Skeletal muscle tissue (tissue), 4 donors: ENCODE measurements around the gene ASCL5. TPM values are rescaled to one million over a fixed set of nuclear protein-coding genes. Genes with fewer than 3 reads are reported as not detected.

Source experiments
- H3K27ac ChIP-seq: one replicate; pipeline ENCODE4 v1.7.0; 2013; ENCODE audit warnings: mild to moderate bottlenecking, low read depth, low read length, inconsistent platforms
- H3K27me3 ChIP-seq, 3 donors: one replicate each; pipeline ENCODE4 v1.7.0; 2013; ENCODE audit warnings: low read length in 3 of 3; ENCODE audit not compliant: control insufficient read depth in 3 of 3, insufficient read depth in 3 of 3
- H3K36me3 ChIP-seq, 3 donors: one replicate each; pipeline ENCODE4 v1.7.0; 2013; ENCODE audit warnings: low read length in 3 of 3; ENCODE audit not compliant: control insufficient read depth in 3 of 3, insufficient read depth in 3 of 3
- H3K4me1 ChIP-seq, 3 donors: one replicate each; pipeline ENCODE4 v1.7.0; 2013; ENCODE audit warnings: low read length in 3 of 3, mild to moderate bottlenecking in 3 of 3; ENCODE audit not compliant: control insufficient read depth in 3 of 3, insufficient read depth in 3 of 3
- H3K4me3 ChIP-seq, 3 donors: one replicate each; pipeline ENCODE4 v1.7.0; 2013; ENCODE audit warnings: low read length in 3 of 3
- H3K9ac ChIP-seq, 3 donors: one replicate each; pipeline ENCODE4 v1.7.0; 2013; ENCODE audit warnings: low read length in 3 of 3, mild to moderate bottlenecking in 3 of 3, moderate library complexity in 2 of 3, low read depth in 1 of 3
- H3K9me3 ChIP-seq, 3 donors: one replicate each; pipeline ENCODE4 v1.7.0; 2013; ENCODE audit warnings: low read length in 3 of 3; ENCODE audit not compliant: control insufficient read depth in 3 of 3
- total RNA-seq: library from RNA; depleted of rRNA; stranded (reverse); fragments of >200 nt; gene quantifications from one replicate; pipeline ENCODE4 v1.2.3, GENCODE V29; 2014
- donor health status: Osteomylitis.

Gene ASCL5
- total RNA-seq, 1 donor from 2014 or later = not detected

DNA sequence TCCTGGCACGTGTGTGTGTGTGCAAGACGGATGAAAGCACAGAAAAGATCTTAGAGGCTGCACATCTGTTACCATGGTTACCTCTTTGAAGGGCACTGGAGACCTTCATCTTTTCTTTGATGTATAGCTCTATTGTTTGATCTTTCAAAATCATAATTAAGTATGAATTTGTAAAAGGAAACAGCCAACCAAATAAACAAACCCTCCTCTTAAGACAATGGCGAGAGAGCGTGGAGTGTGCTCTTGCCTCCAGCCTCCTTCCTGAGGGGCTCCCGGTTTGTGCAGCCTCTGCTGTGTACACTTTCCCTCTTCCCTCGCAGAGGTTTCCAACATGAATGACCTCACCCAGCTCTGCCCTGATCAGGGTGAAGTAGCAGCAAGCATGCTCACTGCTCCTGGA is 42.7 kb downstream of the ASCL5 start:
- no peak overlapping the region for H3K27ac ChIP-seq
- no peak overlapping the region for H3K4me3 ChIP-seq

GRCh38 chr1:201083741-201084140 is 43.2 kb downstream of the ASCL5 start:
- Histone ChIP-seq H3K4me1 (peaks cover under 1 to 12% (median 1%) of the 10 kb centered on the region in 3 donors), H3K4me3 (no peak overlapping the region), H3K27ac (no peak overlapping the region), H3K9ac (no peak overlapping the region), H3K9me3 (no peaks in the 10 kb centered on the region), H3K27me3 (no peaks in the 10 kb centered on the region), H3K36me3 (peaks cover 73 to 81% (median 76%) of the 10 kb centered on the region in 3 donors)

More for the DNA sequence above, 42.7 kb downstream of the ASCL5 start:
- Histone ChIP-seq H3K27me3 (no peaks in the 10 kb centered on the region), H3K9me3 (no peaks in the 10 kb centered on the region), H3K36me3 (peaks cover 75 to 83% (median 78%) of the 10 kb centered on the region in 3 donors), H3K9ac (no peak overlapping the region), H3K4me1 (peaks cover 6 to 17% (median 7%) of the 10 kb centered on the region in 3 donors)

DNA sequence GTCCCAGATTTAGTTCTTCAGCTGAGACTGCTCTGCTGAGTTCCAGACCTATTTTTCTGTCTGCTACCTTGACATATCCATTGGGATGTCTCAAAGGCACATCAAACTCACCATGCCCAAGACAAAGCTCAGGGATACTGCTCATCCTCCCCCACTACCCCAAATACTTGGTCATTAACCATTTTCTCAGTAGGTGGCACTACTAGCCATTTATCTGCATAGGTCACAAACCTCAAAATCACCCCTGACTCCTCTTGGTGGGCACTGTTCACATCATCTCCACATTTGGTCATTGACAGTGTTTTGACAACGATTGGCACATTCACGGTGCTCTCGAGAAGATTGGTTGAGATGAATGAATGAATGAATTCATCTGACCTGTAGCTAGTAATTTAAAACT is 46.8 kb downstream of the ASCL5 start:
- Histone ChIP-seq H3K27ac (no peak overlapping the region), H3K4me3 (no peak overlapping the region), H3K4me1 (no peaks in the 10 kb centered on the region), H3K9ac (no peak overlapping the region), H3K9me3 (no peaks in the 10 kb centered on the region), H3K27me3 (no peaks in the 10 kb centered on the region), H3K36me3 (peaks cover 73 to 82% (median 76%) of the 10 kb centered on the region in 3 donors)

DNA sequence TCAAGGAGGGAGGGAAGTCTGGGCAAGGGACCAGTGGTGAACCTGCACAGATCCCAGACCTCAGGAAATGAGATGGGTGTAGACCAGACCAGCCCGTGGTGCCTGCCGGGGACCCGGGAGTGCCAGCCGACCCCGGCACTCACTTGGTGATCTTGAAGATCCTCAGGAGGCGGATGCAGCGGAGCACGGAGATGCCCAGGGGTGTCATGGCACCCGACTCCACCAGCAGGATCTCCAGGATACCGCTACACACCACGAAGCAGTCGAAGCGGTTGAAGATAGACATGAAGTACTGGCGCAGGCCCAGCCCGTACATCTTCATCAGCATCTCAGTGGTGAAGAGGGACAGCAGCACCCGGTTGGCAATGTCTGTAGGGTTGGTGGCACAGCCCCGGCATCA is 49.2 kb downstream of the ASCL5 start:
- no peaks in the 10 kb centered on the region for H3K27me3 ChIP-seq
- no peak overlapping the region for H3K27ac ChIP-seq
- H3K9ac ChIP-seq = no peak overlapping the region
- no peak overlapping the region for H3K4me3 ChIP-seq
- peaks cover 0 to 2% (median 0%) of the 10 kb centered on the region in 3 donors for H3K4me1 ChIP-seq
- no peaks in the 10 kb centered on the region for H3K9me3 ChIP-seq
- peaks cover 76 to 82% (median 78%) of the 10 kb centered on the region in 3 donors for H3K36me3 ChIP-seq

- Histone ChIP-seq H3K27me3 (no peaks in the 10 kb centered on the region), H3K27ac (no peak overlapping the region), H3K9me3 (no peaks in the 10 kb centered on the region), H3K9ac (no peak overlapping the region), H3K4me1 (peaks cover 0 to 2% (median 0%) of the 10 kb centered on the region in 3 donors), H3K4me3 (no peak overlapping the region), H3K36me3 (peaks cover 77 to 82% (median 78%) of the 10 kb centered on the region in 3 donors)
These were observed 49.9 kb downstream of the ASCL5 start for GRCh38 chr1:201077116-201077515.

- H3K27ac ChIP-seq = no peak overlapping the region
- H3K4me1 ChIP-seq = peaks cover 0 to 2% (median 0%) of the 10 kb centered on the region in 3 donors
- no peaks in the 10 kb centered on the region for H3K27me3 ChIP-seq
- H3K9me3 ChIP-seq = no peaks in the 10 kb centered on the region
- H3K4me3 ChIP-seq = no peak overlapping the region
- H3K36me3 ChIP-seq = peaks cover 78 to 87% (median 81%) of the 10 kb centered on the region in 3 donors
- H3K9ac ChIP-seq = no peak overlapping the region
These were observed 50.9 kb downstream of the ASCL5 start for GRCh38 chr1:201076092-201076491.

GRCh38 chr1:201074018-201074417 is 53.0 kb downstream of the ASCL5 start:
- Histone ChIP-seq H3K4me1 (peaks cover 0 to 2% (median 0%) of the 10 kb centered on the region in 3 donors), H3K9me3 (no peaks in the 10 kb centered on the region), H3K9ac (no peak overlapping the region), H3K27ac (no peak overlapping the region), H3K27me3 (no peaks in the 10 kb centered on the region), H3K4me3 (no peak overlapping the region), H3K36me3 (peaks cover 77 to 91% (median 86%) of the 10 kb centered on the region in 3 donors)

DNA sequence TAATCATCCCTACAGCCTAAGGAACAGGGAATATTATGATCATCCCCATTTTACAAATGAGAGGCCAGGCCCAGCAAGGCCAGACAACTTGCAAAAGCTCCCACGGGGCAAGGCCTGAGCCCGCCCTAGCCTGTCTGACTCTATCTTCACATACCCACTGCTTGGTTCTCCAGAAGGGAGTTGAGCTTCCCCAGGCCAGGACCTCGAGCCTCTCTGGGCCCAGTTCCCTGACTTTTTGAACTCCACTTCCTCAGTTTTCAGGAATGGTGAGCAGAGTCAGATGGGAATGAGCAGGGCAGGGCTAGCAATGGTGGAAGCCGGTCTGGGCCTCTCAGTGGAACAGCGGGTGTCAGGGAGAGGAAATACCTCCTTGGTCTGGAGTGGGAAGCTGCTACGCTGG is 54.1 kb downstream of the ASCL5 start:
- H3K4me1 ChIP-seq = peaks cover 1 to 2% (median 2%) of the 10 kb centered on the region in 3 donors
- no peak overlapping the region for H3K9ac ChIP-seq
- no peak overlapping the region for H3K4me3 ChIP-seq
- H3K27ac ChIP-seq = no peak overlapping the region
- no peaks in the 10 kb centered on the region for H3K27me3 ChIP-seq
- no peaks in the 10 kb centered on the region for H3K9me3 ChIP-seq
- H3K36me3 ChIP-seq = peaks cover 78 to 91% (median 88%) of the 10 kb centered on the region in 3 donors

- Histone ChIP-seq H3K9me3 (no peaks in the 10 kb centered on the region), H3K4me1 (peaks cover 2 to 6% (median 5%) of the 10 kb centered on the region in 3 donors), H3K9ac (no peak overlapping the region), H3K27me3 (no peaks in the 10 kb centered on the region), H3K4me3 (no peak overlapping the region), H3K27ac (no peak overlapping the region), H3K36me3 (peaks cover 78 to 91% (median 86%) of the 10 kb centered on the region in 3 donors)
These were observed 54.8 kb downstream of the ASCL5 start for GRCh38 chr1:201072149-201072548.

DNA sequence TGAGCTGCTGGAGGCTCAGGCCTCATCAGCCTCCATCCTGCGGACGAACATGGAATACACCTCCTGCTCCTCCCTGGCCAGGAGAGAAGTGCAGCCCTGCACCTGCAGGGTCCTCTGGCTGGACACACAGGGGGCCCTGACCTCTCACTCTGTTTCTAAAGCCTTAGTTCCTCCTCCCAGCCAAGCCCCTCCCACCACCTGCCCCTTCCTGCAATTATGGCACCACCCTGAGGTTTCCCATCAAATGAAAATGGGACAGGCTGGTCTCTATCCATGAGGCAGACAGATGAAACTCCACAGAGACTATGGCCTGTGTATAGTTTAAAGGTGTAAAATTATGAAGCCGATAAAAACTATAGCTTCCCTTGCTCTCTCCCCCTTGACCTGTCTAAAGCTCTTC is 57.3 kb downstream of the ASCL5 start:
- no peak overlapping the region for H3K27ac ChIP-seq
- H3K9me3 ChIP-seq = no peaks in the 10 kb centered on the region
- peaks cover 2 to 6% (median 5%) of the 10 kb centered on the region in 3 donors for H3K4me1 ChIP-seq
- no peak overlapping the region for H3K4me3 ChIP-seq
- H3K9ac ChIP-seq = no peak overlapping the region
- H3K36me3 ChIP-seq = peaks cover 74 to 92% (median 84%) of the 10 kb centered on the region in 3 donors
- no peaks in the 10 kb centered on the region for H3K27me3 ChIP-seq
